ENCODE results near the gene ZNF318.
"Not testable (repeated sequence)": the region's sequence is repeated elsewhere in the genome, so short reads cannot be mapped to it uniquely, and the experiment has no call there.

Gene ZNF318

GRCh38 chr6:43389730-43390295 is 20.4 kb upstream of the ZNF318 start:
- DNase-seq (ENCODE audit: low read depth), result no peak

DNA sequence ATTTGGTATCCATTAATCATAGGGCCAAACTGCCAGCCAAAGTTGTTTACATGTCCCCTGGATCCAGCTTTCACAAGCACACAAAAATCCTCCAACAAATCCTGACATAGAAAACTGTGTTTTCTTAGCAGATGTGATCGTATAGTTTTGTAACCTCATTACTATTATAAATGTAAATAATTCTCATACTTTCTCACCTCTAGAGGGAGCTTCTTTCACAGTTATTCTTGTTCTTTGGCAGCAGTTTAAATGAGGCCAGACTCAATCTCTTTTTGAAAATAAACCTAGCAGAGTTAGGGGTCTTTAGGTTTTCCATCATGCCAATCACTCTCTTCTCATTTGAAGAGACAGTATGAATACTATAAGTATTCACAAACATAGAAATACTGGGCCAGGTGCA is 17.0 kb upstream of the ZNF318 start:
- no peak for DNase-seq (ENCODE audit: low read depth)

- DNase-seq (ENCODE audit: low read depth), result no peak
Observed at GRCh38 chr6:43383021-43383667, 13.7 kb upstream of the ZNF318 start.

DNA sequence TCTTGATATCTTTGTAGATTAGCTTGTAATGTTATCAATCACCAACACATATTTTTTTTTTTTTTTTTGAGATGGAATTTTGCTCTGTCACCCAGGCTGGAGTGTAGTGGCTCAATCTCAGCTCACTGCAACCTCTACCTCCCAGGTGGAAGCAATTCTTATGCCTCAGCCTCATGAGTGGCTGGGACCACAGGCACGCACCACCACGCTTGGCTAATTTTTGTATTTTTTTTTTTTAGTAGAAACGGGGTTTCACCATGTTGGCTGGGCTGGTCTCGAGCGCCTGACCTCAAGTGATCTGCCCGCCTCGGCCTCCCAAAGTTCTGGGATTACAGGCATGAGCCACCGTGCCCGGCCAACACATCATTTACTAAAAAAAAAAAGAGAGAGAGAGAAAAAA is 11.4 kb upstream of the ZNF318 start:
- not testable (repeated sequence) for DNase-seq (ENCODE audit: low read depth)

DNA sequence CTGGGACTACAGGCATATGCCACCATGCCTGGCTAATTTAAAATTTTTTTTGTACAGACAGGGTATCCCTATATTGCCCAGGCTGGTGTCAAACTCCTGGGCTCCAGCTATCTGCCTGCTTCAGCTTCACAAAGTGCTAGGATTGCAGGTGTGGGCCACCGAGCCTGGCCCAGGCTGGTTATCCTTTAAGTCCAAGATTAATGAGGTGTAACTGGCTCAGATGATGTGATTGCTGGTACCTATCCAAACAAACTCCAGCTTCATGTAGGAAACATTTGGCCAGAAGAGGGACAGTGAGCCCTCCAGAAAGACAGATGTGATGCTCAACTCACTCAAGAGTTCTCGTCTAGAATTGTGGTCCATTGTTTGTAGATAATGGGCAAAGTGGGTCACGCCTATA is 9.2 kb upstream of the ZNF318 start:
- DNase-seq (ENCODE audit: low read depth), result no peak

DNA sequence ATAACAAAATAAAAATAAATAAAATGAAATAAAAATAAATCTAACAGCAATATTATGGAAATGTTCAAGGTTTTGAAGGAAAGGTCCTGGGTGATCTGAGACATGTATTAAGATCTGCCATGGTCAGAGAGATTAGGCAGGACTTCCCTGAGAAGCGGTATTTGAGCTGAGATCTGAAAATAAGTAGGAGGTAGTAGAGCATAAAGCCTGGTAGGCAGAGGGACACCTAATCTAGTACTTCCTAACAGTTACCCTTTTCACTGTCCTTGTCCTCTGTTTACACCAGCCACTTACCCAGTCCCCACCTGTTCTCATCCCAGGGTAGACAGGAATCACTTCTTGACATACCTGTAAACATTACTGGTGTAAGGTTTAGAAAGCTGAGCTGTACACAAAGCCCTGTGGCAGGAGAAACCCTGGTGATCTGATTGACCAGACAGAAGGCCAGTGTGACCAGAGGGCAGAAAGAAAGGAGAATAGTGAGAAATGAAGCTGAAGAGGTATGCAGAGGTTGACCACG is 8.3 kb upstream of the ZNF318 start:
- no peak for DNase-seq (ENCODE audit: low read depth)

- DNase-seq (ENCODE audit: low read depth), result no peak
Observed at GRCh38 chr6:43376551-43376981, 7.1 kb upstream of the ZNF318 start.

DNA sequence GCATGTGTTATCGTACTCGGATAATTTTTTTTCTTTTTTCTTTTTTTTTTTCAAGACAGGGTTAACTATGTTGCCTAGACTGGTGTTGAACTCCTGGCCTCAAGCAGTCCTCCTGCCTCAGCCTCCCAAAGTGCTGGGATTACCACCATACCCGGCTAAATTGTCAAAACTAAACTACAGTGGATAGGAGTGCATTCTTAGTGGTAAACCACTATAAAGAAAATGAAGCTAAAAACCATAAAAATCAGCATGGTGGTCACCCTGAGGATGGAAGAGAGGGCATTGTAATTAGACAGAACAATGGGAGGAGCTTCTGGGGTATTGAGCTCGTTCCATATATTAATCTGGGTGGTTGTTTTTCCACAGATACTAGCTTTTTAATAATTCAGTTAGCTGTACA is 6.2 kb upstream of the ZNF318 start:
- no peak for DNase-seq (ENCODE audit: low read depth)

DNA sequence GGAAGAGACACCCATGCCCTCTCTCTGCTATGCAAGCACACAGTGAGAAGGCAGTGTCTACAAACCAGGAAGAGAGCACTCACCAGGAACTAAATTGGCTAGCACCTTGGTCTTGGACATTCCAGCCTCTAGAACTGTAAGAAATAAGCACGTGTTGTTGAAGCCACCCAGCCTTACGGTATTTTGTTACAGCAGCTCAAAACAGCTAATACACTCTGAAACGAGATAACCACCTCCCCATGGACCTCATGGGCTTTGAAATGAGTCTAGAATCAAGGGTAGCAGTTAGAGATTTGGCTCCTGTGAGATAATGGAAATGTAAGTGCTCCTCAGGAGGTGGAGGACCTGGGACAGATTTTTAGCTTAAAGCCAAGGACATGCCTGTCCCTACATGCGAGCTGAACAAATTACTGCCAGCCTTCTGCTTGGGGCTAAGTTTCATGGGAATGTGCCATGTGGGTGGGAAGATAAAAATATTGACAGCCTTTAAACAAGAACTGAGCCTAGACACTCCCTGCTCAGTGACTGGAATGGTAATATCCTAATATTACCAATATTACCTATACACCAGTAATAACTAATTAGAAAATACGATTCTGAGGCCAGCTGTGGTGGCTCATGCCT is 3.9 kb upstream of the ZNF318 start:
- no peak for DNase-seq (ENCODE audit: low read depth)

GRCh38 chr6:43370003-43370580 is 645 bp upstream of the ZNF318 start:
- not testable (repeated sequence) for DNase-seq (ENCODE audit: low read depth)

- no peak for DNase-seq (ENCODE audit: low read depth)
Observed at GRCh38 chr6:43368259-43369160, 937 bp downstream of the ZNF318 start.

GRCh38 chr6:43367245-43367984 is 2.0 kb downstream of the ZNF318 start:
- DNase-seq (ENCODE audit: low read depth), result no peak

GRCh38 chr6:43361269-43361668 is 8.2 kb downstream of the ZNF318 start:
- DNase-seq (ENCODE audit: low read depth), result no peak

DNA sequence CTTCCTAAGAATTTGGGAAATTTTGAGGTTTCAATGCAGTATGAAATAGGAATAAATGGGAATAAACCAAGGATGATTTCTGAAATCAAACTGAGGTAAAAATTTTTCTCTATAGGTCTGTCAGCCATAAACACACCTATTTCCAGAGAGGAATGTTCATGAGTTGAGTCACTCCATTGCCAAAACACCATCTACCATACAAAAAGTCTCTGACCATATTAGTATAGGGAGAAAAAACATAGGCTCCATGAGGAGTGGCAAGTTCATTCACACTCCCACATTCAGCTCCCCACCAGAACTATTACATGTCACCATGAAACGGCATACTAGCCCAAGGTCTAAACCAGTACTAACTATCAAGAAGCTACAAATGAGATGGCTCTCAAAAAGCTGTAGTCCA is 9.6 kb downstream of the ZNF318 start:
- no peak for DNase-seq (ENCODE audit: low read depth)

GRCh38 chr6:43359381-43359780 is 10.1 kb downstream of the ZNF318 start:
- no peak for DNase-seq (ENCODE audit: low read depth)

GRCh38 chr6:43355862-43356590 is 13.4 kb downstream of the ZNF318 start:
- DNase-seq (ENCODE audit: low read depth), result no peak

- not testable (repeated sequence) for DNase-seq (ENCODE audit: low read depth)
Observed at GRCh38 chr6:43351951-43352350, 17.5 kb downstream of the ZNF318 start.

- no peak for DNase-seq (ENCODE audit: low read depth)
Observed at GRCh38 chr6:43347444-43347843, 22.0 kb downstream of the ZNF318 start.

- DNase-seq (ENCODE audit: low read depth), result no peak
Observed at GRCh38 chr6:43347021-43347420, 22.4 kb downstream of the ZNF318 start.

DNA sequence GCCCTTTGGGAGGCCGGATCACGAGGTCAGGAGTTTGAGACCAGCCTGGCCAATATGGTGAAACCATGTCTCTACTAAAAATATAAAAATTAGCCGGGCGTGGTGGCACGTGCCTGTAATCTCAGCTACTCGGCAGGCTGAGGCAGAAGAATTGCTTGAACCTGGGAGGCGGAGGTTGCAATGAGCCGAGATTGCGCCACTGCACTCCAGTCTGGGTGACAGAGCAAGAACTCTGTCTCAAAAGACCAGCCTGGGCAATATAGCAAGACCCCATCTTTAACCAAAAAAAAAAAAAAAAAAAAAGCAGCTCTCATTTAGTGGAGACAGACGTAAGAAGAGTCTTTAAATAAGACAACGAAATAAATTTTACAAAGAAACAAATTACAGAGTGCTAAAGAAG is 23.2 kb downstream of the ZNF318 start:
- DNase-seq (ENCODE audit: low read depth), result not testable (repeated sequence)

DNA sequence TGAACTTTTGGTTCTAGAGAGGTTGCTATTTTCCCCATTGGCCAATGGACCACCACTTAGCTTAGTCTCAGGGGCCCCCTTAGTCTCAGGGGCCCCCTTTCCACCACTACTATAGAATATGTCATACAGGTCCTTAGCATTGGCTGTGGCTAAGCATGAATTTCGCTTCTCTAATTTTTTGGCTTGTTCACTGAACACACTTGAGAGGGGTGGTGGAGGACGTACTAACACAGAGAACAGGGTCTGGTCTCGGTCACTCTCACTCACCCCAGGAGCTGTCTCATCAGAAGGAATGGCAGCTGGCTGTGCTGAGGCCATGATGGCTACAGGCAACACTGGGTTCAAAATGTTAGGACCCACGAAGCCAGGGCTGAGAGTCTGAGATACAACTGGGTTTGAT is 30.3 kb downstream of the ZNF318 start:
- no peak for DNase-seq (ENCODE audit: low read depth)

Measured in activated T-helper 9 cell treated with anti-CD3 and anti-CD28 coated beads, Interleukin-2, amount 50 U/mL, for 16 hours (primary cell).